Mesenchymal stem cell (in vitro differentiated cells and primary cell): ENCODE data around the gene C4orf50.

Experiments
- DNase-seq: peaks from one replicate; pipeline ENCODE4 v3.0.0-alpha.2; 2013
- H2AFZ ChIP-seq: one replicate; pipeline ENCODE4 v1.6.1; 2013; ENCODE audit warnings: low read depth, mild to moderate bottlenecking, control low read depth, inconsistent platforms, low read length, moderate library complexity
- H2AK5ac ChIP-seq: 2 replicates; pipeline ENCODE4 v1.6.1; 2013; ENCODE audit warnings: low read length, moderate library complexity, mild to moderate bottlenecking, inconsistent platforms; ENCODE audit not compliant: severe bottlenecking
- H2BK120ac ChIP-seq: one replicate; pipeline ENCODE4 v1.6.1; 2013; ENCODE audit warnings: low read depth, mild to moderate bottlenecking, inconsistent platforms, low read length, moderate library complexity
- H2BK12ac ChIP-seq, 2 experiments: one replicate each; pipeline ENCODE4 v1.6.1; 2013; ENCODE audit warnings: inconsistent platforms in 2 of 2, low read length in 2 of 2, mild to moderate bottlenecking in 2 of 2, moderate library complexity in 2 of 2, control low read depth in 1 of 2
- H2BK15ac ChIP-seq: one replicate; pipeline ENCODE4 v1.6.1; 2013; ENCODE audit warnings: mild to moderate bottlenecking, low read depth, inconsistent platforms; ENCODE audit not compliant: poor library complexity, severe bottlenecking
- H2BK5ac ChIP-seq: 2 replicates; pipeline ENCODE4 v1.6.1; 2013; ENCODE audit warnings: low read depth, mild to moderate bottlenecking, low read length, control low read depth, inconsistent platforms; ENCODE audit not compliant: poor library complexity, severe bottlenecking
- H3K14ac ChIP-seq, 2 experiments: one replicate each; pipeline ENCODE4 v1.6.1; 2013; ENCODE audit warnings: inconsistent platforms in 2 of 2, low read length in 2 of 2, control low read depth in 1 of 2, mild to moderate bottlenecking in 1 of 2, moderate library complexity in 1 of 2
- H3K18ac ChIP-seq, 2 experiments: one replicate each; pipeline ENCODE4 v1.6.1; 2013; ENCODE audit warnings: inconsistent platforms in 2 of 2, low read length in 2 of 2, control low read depth in 1 of 2, low read depth in 1 of 2, mild to moderate bottlenecking in 1 of 2
- H3K23ac ChIP-seq, 2 experiments: one replicate each; pipeline ENCODE4 v1.6.1; 2013; ENCODE audit warnings: inconsistent platforms in 2 of 2, low read length in 2 of 2, mild to moderate bottlenecking in 2 of 2, moderate library complexity in 2 of 2, control low read depth in 1 of 2
- H3K27ac ChIP-seq: 2 replicates; pipeline ENCODE4 v1.5.1; 2013; ENCODE audit warnings: mild to moderate bottlenecking, moderate library complexity, low read length, control low read depth, inconsistent platforms; ENCODE audit not compliant: poor library complexity, severe bottlenecking
- H3K27me3 ChIP-seq, 2 experiments: 2 replicates each; pipeline versions ENCODE4 v1.6.1 to v1.7.0; 2013; ENCODE audit warnings: low read length in 2 of 2, mild to moderate bottlenecking in 2 of 2, moderate library complexity in 2 of 2, control low read depth in 1 of 2, inconsistent platforms in 1 of 2; ENCODE audit not compliant: control insufficient read depth in 1 of 2, insufficient read depth in 1 of 2
- H3K36me3 ChIP-seq, 2 experiments: 2 replicates each; pipeline versions ENCODE4 v1.6.1 to v1.7.0; 2013; ENCODE audit warnings: low read length in 2 of 2, control low read depth in 1 of 2, inconsistent platforms in 1 of 2, low read depth in 1 of 2, mild to moderate bottlenecking in 1 of 2; ENCODE audit not compliant: insufficient read depth in 2 of 2, control insufficient read depth in 1 of 2
- H3K4ac ChIP-seq, 2 experiments: one replicate each; pipeline ENCODE4 v1.6.1; 2013; ENCODE audit warnings: inconsistent platforms in 2 of 2, low read length in 2 of 2, mild to moderate bottlenecking in 2 of 2, moderate library complexity in 2 of 2, control low read depth in 1 of 2, low read depth in 1 of 2
- H3K4me1 ChIP-seq: 2 replicates; pipeline ENCODE4 v1.6.1; 2013; ENCODE audit warnings: low read depth, low read length, control low read depth; ENCODE audit not compliant: control insufficient read depth, insufficient read depth
- H3K4me2 ChIP-seq: 2 replicates; pipeline ENCODE4 v1.6.1; 2013; ENCODE audit warnings: low read length, mild to moderate bottlenecking, inconsistent platforms; ENCODE audit not compliant: poor library complexity, severe bottlenecking
- H3K4me3 ChIP-seq, 2 experiments: 2 replicates each; pipeline versions ENCODE4 v1.5.1 to v1.7.0; 2013; ENCODE audit warnings: low read length in 2 of 2, mild to moderate bottlenecking in 2 of 2, control low read depth in 1 of 2, low read depth in 1 of 2; ENCODE audit not compliant: insufficient read depth in 1 of 2
- H3K79me1 ChIP-seq: replicated peaks from 2 replicates; pipeline ENCODE4 v1.6.1; 2013; ENCODE audit warnings: mild to moderate bottlenecking, control low read depth, low read length, inconsistent platforms; ENCODE audit not compliant: poor library complexity, severe bottlenecking
- H3K9ac ChIP-seq: 2 replicates; pipeline ENCODE4 v1.7.0; 2013; ENCODE audit warnings: mild to moderate bottlenecking, low read length, moderate library complexity
- H3K9me3 ChIP-seq: 2 replicates; pipeline ENCODE4 v1.7.0; 2013; ENCODE audit warnings: mild to moderate bottlenecking, low read length; ENCODE audit not compliant: control insufficient read depth
- H4K8ac ChIP-seq: one replicate; pipeline ENCODE4 v1.6.1; 2013; ENCODE audit warnings: inconsistent platforms, mild to moderate bottlenecking, low read length, moderate library complexity
- H4K91ac ChIP-seq: one replicate; pipeline ENCODE4 v1.6.1; 2013; ENCODE audit warnings: mild to moderate bottlenecking, low read length, inconsistent platforms
- WGBS: methylation state at CpG from one replicate; pipeline ENCODE4 v1.1.7; 2013; ENCODE audit warnings: mixed read lengths; 5-methylcytosine and 5-hydroxymethylcytosine counted together

Gene C4orf50

GRCh38 chr4:6048537-6048936 is 30.3 kb upstream of the C4orf50 start:
- Histone ChIP-seq H2BK120ac (no peak overlapping the region), H3K4me1 (no peaks in the 10 kb centered on the region), H4K91ac (no peak overlapping the region), H3K4ac (no peak overlapping the region), H2AK5ac (no peak overlapping the region), H3K79me1 (no peaks in the 10 kb centered on the region), H3K27me3 (peaks cover 0 to 14% of the 10 kb centered on the region in 2 experiments), H3K23ac (no peak overlapping the region), H3K27ac (no peak overlapping the region), H3K18ac (no peak overlapping the region), H4K8ac (no peak overlapping the region), H2BK12ac (no peak overlapping the region), H3K14ac (no peak overlapping the region), H3K4me3 (no peak overlapping the region), H2AFZ (no peak overlapping the region), H2BK15ac (no peak overlapping the region), H3K9ac (no peak overlapping the region), H3K9me3 (peaks cover 2% of the 10 kb centered on the region), H3K36me3 (no peaks in the 10 kb centered on the region), H2BK5ac (no peak overlapping the region), H3K4me2 (no peak overlapping the region)
- DNase-seq, result no peak
- 89% methylated on average over 12 of the region's 12 CpGs for whole genome bisulfite sequencing

GRCh38 chr4:6047130-6047673 is 29.0 kb upstream of the C4orf50 start:
- H3K23ac ChIP-seq, result no peak overlapping the region
- no peak for DNase-seq
- no peaks in the 10 kb centered on the region for H3K36me3 ChIP-seq
- no peak overlapping the region for H2BK5ac ChIP-seq
- no peak overlapping the region for H4K91ac ChIP-seq
- no peaks in the 10 kb centered on the region for H3K4me1 ChIP-seq
- no peak overlapping the region for H2BK12ac ChIP-seq
- H2BK15ac ChIP-seq, result no peak overlapping the region
- H3K9ac ChIP-seq, result no peak overlapping the region
- H3K4me3 ChIP-seq, result no peak overlapping the region
- no peaks in the 10 kb centered on the region for H3K9me3 ChIP-seq
- no peak overlapping the region for H3K4ac ChIP-seq
- 71% methylated on average over 14 of the region's 15 CpGs for WGBS
- H3K4me2 ChIP-seq, result no peak overlapping the region
- no peak overlapping the region for H3K18ac ChIP-seq
- H3K14ac ChIP-seq, result no peak overlapping the region
- no peak overlapping the region for H2BK120ac ChIP-seq
- H3K27me3 ChIP-seq, result peaks cover 0 to 18% of the 10 kb centered on the region in 2 experiments
- no peak overlapping the region for H3K27ac ChIP-seq
- H2AK5ac ChIP-seq, result no peak overlapping the region
- H3K79me1 ChIP-seq, result no peaks in the 10 kb centered on the region
- H4K8ac ChIP-seq, result no peak overlapping the region
- no peak overlapping the region for H2AFZ ChIP-seq

- no peak overlapping the region for H4K91ac ChIP-seq
- DNase-seq, result no peak
- no peak overlapping the region for H3K9ac ChIP-seq
- H3K27ac ChIP-seq, result no peak overlapping the region
- no peak overlapping the region for H3K4me2 ChIP-seq
- no peaks in the 10 kb centered on the region for H3K4me1 ChIP-seq
- H2BK120ac ChIP-seq, result no peak overlapping the region
- no peak overlapping the region for H2BK5ac ChIP-seq
- H3K27me3 ChIP-seq, result peaks cover 0 to 15% of the 10 kb centered on the region in 2 experiments
- no peaks in the 10 kb centered on the region for H3K9me3 ChIP-seq
- H2BK12ac ChIP-seq, result no peak overlapping the region
- H2AFZ ChIP-seq, result no peak overlapping the region
- 79% methylated on average over 14 of the region's 14 CpGs for WGBS
- H3K14ac ChIP-seq, result no peak overlapping the region
- H3K4ac ChIP-seq, result no peak overlapping the region
- no peak overlapping the region for H3K18ac ChIP-seq
- H2BK15ac ChIP-seq, result no peak overlapping the region
- H3K23ac ChIP-seq, result no peak overlapping the region
- H3K36me3 ChIP-seq, result no peaks in the 10 kb centered on the region
- H3K4me3 ChIP-seq, result no peak overlapping the region
- no peaks in the 10 kb centered on the region for H3K79me1 ChIP-seq
- no peak overlapping the region for H2AK5ac ChIP-seq
- H4K8ac ChIP-seq, result no peak overlapping the region
Observed at GRCh38 chr4:6046526-6047129, 28.4 kb upstream of the C4orf50 start.

- WGBS, result 61% methylated on average over 9 of the region's 9 CpGs
- H2BK15ac ChIP-seq, result no peak overlapping the region
- no peak overlapping the region for H3K18ac ChIP-seq
Observed at GRCh38 chr4:6044805-6045204, 26.6 kb upstream of the C4orf50 start.

More at GRCh38 chr4:6044805-6045204, 26.6 kb upstream of the C4orf50 start:
- H4K91ac ChIP-seq, result no peak overlapping the region
- H2BK12ac ChIP-seq, result no peak overlapping the region
- H3K4ac ChIP-seq, result no peak overlapping the region
- no peaks in the 10 kb centered on the region for H3K4me1 ChIP-seq
- H3K23ac ChIP-seq, result no peak overlapping the region
- no peaks in the 10 kb centered on the region for H3K79me1 ChIP-seq
- no peak overlapping the region for H2AFZ ChIP-seq
- no peaks in the 10 kb centered on the region for H3K9me3 ChIP-seq
- no peak overlapping the region for H3K4me3 ChIP-seq
- no peak overlapping the region for H2BK120ac ChIP-seq
- H3K36me3 ChIP-seq, result no peaks in the 10 kb centered on the region
- H3K14ac ChIP-seq, result no peak overlapping the region
- H2BK5ac ChIP-seq, result no peak overlapping the region
- H2AK5ac ChIP-seq, result no peak overlapping the region
- H3K27me3 ChIP-seq, result peaks cover 0 to 22% of the 10 kb centered on the region in 2 experiments
- no peak overlapping the region for H4K8ac ChIP-seq
- H3K4me2 ChIP-seq, result no peak overlapping the region
- DNase-seq, result no peak
- no peak overlapping the region for H3K27ac ChIP-seq
- no peak overlapping the region for H3K9ac ChIP-seq
